ENCODE data around the gene CSAD. TPM values are rescaled to one million over a fixed set of nuclear protein-coding genes. Genes with fewer than 3 reads are reported as not detected.
A peak's percentile ranks its signal among the peaks of the same experiment; 100 is the strongest.

CSAD gene
- total and polyA plus RNA-seq, 2 experiments from 2014 or later, result 3.2 to 7.1 TPM

GRCh38 chr12:53218551-53219291, 38.0 kb upstream of the CSAD start:
- Mint-ChIP-seq H3K4me1 (peaks cover 75% of the 10 kb centered on the region), H3K36me3 (ENCODE audit: low read depth) (peaks cover 23% of the 10 kb centered on the region), H3K4me3 (peak overlapping the region; percentile 94), H3K9me3 (peaks cover 4% of the 10 kb centered on the region; the same call in 1 of the 3 replicates), H3K27me3 (ENCODE audit: insufficient read depth, low read depth, poor library complexity) (peaks cover 27% of the 10 kb centered on the region), H3K27ac (no peak overlapping the region)
- TF ChIP-seq, protein P1, sequence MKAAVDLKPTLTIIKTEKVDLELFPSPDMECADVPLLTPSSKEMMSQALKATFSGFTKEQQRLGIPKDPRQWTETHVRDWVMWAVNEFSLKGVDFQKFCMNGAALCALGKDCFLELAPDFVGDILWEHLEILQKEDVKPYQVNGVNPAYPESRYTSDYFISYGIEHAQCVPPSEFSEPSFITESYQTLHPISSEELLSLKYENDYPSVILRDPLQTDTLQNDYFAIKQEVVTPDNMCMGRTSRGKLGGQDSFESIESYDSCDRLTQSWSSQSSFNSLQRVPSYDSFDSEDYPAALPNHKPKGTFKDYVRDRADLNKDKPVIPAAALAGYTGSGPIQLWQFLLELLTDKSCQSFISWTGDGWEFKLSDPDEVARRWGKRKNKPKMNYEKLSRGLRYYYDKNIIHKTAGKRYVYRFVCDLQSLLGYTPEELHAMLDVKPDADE (IDR thresholded peaks at IDR 0.05), result no peak
- TF ChIP-seq EZH2 (IDR thresholded peaks at IDR 0.05; ENCODE audit: low read depth, unreplicated experiment), result no peak
- no peak for TF ChIP-seq STAT1 (IDR thresholded peaks at IDR 0.05; ENCODE audit: unreplicated experiment)
- peaks cover 12% of the 10 kb centered on the region for H3K27me3 ChIP-seq (ENCODE audit: insufficient read depth)
- H3K9me2 ChIP-seq (ENCODE audit: insufficient read depth), result no peaks in the 10 kb centered on the region
- peak overlapping the region; percentile 95 for H3K4me3 ChIP-seq
- H3K4me1 ChIP-seq (ENCODE audit: insufficient read depth), result peaks cover 63% of the 10 kb centered on the region
- H3K79me2 ChIP-seq (replicated peaks; ENCODE audit: insufficient read depth), result peaks cover 36% of the 10 kb centered on the region
- no peaks in the 10 kb centered on the region for H4K20me1 ChIP-seq (replicated peaks; ENCODE audit: insufficient read depth)
- DNase-seq (ENCODE audit: low spot score), result peak; percentile 21
- H2AFZ ChIP-seq, result no peak overlapping the region
- peaks cover 46% of the 10 kb centered on the region for H3F3A ChIP-seq (replicated peaks; ENCODE audit: low read depth)
- H3K27ac ChIP-seq (ENCODE audit: low read depth), result peak overlapping the region; percentile 91; the same call in 1 of the 2 replicates
- H3K36me3 ChIP-seq (ENCODE audit: insufficient read depth), result no peaks in the 10 kb centered on the region; the same call in 1 of the 2 replicates
- ATAC-seq, result no peak
- H3K4me2 ChIP-seq, result peak overlapping the region; percentile 91

DNA sequence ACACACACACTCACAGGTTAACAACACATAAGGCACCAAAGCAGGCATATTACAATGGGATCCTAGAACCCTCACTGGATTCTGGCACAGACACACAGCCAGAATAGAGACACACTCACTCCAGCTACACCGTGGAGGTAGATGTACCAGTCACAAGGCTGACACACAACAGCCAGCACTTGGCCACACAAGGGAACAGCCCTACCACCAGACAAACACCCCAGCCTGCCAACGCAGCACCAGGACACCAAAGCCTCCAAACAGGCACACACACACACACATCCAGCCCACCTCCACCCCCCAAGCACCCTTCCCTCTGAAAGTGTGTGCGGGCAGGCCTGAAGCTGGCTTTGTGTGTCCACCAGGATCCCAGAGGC, 37.2 kb upstream of the CSAD start:
- Histone ChIP-seq H4K20me1 (replicated peaks; ENCODE audit: insufficient read depth) (peaks cover 2% of the 10 kb centered on the region; the same call in 1 of the 2 replicates), H3F3A (replicated peaks; ENCODE audit: low read depth) (peaks cover 46% of the 10 kb centered on the region), H3K9me2 (ENCODE audit: insufficient read depth) (no peaks in the 10 kb centered on the region), H2AFZ (no peak overlapping the region), H3K27me3 (ENCODE audit: insufficient read depth) (peaks cover 12% of the 10 kb centered on the region), H3K36me3 (ENCODE audit: insufficient read depth) (peaks cover 3% of the 10 kb centered on the region; the same call in 1 of the 2 replicates), H3K27ac (ENCODE audit: low read depth) (peak overlapping the region; percentile 91), H3K4me2 (peak overlapping the region; percentile 91), H3K4me3 (peak overlapping the region; percentile 95), H3K79me2 (replicated peaks; ENCODE audit: insufficient read depth) (peaks cover 36% of the 10 kb centered on the region), H3K4me1 (ENCODE audit: insufficient read depth) (peaks cover 60% of the 10 kb centered on the region)
- Mint-ChIP-seq H3K27me3 (ENCODE audit: insufficient read depth, low read depth, poor library complexity) (peaks cover 25% of the 10 kb centered on the region), H3K36me3 (ENCODE audit: low read depth) (peaks cover 31% of the 10 kb centered on the region), H3K27ac (peak overlapping the region; percentile 89; the same call in 1 of the 2 replicates), H3K4me3 (peak overlapping the region; percentile 94), H3K4me1 (peaks cover 75% of the 10 kb centered on the region), H3K9me3 (peaks cover 4% of the 10 kb centered on the region; the same call in 1 of the 3 replicates)
- DNase-seq (ENCODE audit: low spot score) (peak; percentile 10), ATAC-seq (no peak)
- no peak for TF ChIP-seq ZNF114 (CRISPR knock-in tag; IDR thresholded peaks at IDR 0.05)
- TF ChIP-seq, protein P2, sequence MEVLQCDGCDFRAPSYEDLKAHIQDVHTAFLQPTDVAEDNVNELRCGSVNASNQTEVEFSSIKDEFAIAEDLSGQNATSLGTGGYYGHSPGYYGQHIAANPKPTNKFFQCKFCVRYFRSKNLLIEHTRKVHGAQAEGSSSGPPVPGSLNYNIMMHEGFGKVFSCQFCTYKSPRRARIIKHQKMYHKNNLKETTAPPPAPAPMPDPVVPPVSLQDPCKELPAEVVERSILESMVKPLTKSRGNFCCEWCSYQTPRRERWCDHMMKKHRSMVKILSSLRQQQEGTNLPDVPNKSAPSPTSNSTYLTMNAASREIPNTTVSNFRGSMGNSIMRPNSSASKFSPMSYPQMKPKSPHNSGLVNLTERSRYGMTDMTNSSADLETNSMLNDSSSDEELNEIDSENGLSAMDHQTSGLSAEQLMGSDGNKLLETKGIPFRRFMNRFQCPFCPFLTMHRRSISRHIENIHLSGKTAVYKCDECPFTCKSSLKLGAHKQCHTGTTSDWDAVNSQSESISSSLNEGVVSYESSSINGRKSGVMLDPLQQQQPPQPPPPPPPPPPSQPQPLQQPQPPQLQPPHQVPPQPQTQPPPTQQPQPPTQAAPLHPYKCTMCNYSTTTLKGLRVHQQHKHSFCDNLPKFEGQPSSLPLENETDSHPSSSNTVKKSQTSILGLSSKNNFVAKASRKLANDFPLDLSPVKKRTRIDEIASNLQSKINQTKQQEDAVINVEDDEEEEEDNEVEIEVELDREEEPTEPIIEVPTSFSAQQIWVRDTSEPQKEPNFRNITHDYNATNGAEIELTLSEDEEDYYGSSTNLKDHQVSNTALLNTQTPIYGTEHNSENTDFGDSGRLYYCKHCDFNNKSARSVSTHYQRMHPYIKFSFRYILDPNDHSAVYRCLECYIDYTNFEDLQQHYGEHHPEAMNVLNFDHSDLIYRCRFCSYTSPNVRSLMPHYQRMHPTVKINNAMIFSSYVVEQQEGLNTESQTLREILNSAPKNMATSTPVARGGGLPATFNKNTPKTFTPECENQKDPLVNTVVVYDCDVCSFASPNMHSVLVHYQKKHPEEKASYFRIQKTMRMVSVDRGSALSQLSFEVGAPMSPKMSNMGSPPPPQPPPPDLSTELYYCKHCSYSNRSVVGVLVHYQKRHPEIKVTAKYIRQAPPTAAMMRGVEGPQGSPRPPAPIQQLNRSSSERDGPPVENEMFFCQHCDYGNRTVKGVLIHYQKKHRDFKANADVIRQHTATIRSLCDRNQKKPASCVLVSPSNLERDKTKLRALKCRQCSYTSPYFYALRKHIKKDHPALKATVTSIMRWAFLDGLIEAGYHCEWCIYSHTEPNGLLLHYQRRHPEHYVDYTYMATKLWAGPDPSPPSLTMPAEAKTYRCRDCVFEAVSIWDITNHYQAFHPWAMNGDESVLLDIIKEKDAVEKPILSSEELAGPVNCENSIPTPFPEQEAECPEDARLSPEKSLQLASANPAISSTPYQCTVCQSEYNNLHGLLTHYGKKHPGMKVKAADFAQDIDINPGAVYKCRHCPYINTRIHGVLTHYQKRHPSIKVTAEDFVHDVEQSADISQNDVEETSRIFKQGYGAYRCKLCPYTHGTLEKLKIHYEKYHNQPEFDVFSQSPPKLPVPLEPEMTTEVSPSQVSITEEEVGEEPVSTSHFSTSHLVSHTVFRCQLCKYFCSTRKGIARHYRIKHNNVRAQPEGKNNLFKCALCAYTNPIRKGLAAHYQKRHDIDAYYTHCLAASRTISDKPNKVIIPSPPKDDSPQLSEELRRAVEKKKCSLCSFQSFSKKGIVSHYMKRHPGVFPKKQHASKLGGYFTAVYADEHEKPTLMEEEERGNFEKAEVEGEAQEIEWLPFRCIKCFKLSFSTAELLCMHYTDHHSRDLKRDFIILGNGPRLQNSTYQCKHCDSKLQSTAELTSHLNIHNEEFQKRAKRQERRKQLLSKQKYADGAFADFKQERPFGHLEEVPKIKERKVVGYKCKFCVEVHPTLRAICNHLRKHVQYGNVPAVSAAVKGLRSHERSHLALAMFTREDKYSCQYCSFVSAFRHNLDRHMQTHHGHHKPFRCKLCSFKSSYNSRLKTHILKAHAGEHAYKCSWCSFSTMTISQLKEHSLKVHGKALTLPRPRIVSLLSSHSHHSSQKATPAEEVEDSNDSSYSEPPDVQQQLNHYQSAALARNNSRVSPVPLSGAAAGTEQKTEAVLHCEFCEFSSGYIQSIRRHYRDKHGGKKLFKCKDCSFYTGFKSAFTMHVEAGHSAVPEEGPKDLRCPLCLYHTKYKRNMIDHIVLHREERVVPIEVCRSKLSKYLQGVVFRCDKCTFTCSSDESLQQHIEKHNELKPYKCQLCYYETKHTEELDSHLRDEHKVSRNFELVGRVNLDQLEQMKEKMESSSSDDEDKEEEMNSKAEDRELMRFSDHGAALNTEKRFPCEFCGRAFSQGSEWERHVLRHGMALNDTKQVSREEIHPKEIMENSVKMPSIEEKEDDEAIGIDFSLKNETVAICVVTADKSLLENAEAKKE (CRISPR knock-in tag; IDR thresholded peaks at IDR 0.05), result no peak
- no peak for TF ChIP-seq EZH2 (IDR thresholded peaks at IDR 0.05; ENCODE audit: low read depth, unreplicated experiment)
- no peak for TF ChIP-seq JUNB (IDR thresholded peaks at IDR 0.05; ENCODE audit: unreplicated experiment)
- no peak for TF ChIP-seq STAT1 (IDR thresholded peaks at IDR 0.05; ENCODE audit: unreplicated experiment)
- no peak for TF ChIP-seq POLR2AphosphoS5 (IDR thresholded peaks at IDR 0.05; ENCODE audit: low read depth)
- TF ChIP-seq CTCF (conservative IDR thresholded peaks at IDR 0.05; ENCODE audit: low read depth in 2 of 2), result no peak
- TF ChIP-seq ZNF331 (CRISPR knock-in tag; IDR thresholded peaks at IDR 0.05; ENCODE audit: low read depth), result no peak
